T-helper 1 cell treated with Interleukin-12 subunit alpha and Interleukin-12 subunit beta and Interleukin-4 antibody, amounts not matched to agents 30 μg/mL and 1 μg/mL, for 36 hours (primary cell): ENCODE results near the gene FJX1.

Experiments used
- H3K27ac Mint-ChIP-seq: one replicate; pipeline ENCODE4 v1.8.0; 2021; ENCODE audit warnings: mild to moderate bottlenecking, mixed read lengths
- H3K27me3 Mint-ChIP-seq: one replicate; pipeline ENCODE4 v1.8.0; 2021; ENCODE audit warnings: low read depth, mixed read lengths
- H3K36me3 Mint-ChIP-seq: one replicate; pipeline ENCODE4 v1.8.0; 2021; ENCODE audit warnings: low read depth, mixed read lengths
- H3K4me1 Mint-ChIP-seq: one replicate; pipeline ENCODE4 v1.8.0; 2021; ENCODE audit warnings: low read depth, mixed read lengths
- H3K4me3 Mint-ChIP-seq: one replicate; pipeline ENCODE4 v1.8.0; 2021; ENCODE audit warnings: mild to moderate bottlenecking, moderate library complexity, mixed read lengths
- H3K9me3 Mint-ChIP-seq: one replicate; pipeline ENCODE4 v1.8.0; 2021; ENCODE audit warnings: mixed read lengths

Gene FJX1

GRCh38 chr11:35617687-35618496 is at the start of gene FJX1:
FJX1 (plus strand) TSS chr11:35618460; CDS start chr11:35618637, 177 bp downstream.
- Mint-ChIP-seq H3K27ac (peak within 1 kb of the TSS; percentile 36), H3K4me1 (peaks cover 8% of the 10 kb centered on the region), H3K27me3 (peaks cover 66% of the 10 kb centered on the region), H3K36me3 (no peaks in the 10 kb centered on the region), H3K9me3 (no peaks in the 10 kb centered on the region), H3K4me3 (peak within 1 kb of the TSS; percentile 65)

GRCh38 chr11:35571696-35572095 is 46.6 kb upstream of the FJX1 start:
- no peaks in the 10 kb centered on the region for H3K4me1 Mint-ChIP-seq
- H3K36me3 Mint-ChIP-seq, result no peaks in the 10 kb centered on the region
- H3K9me3 Mint-ChIP-seq, result peaks cover 6% of the 10 kb centered on the region
- no peak overlapping the region for H3K27ac Mint-ChIP-seq
- H3K4me3 Mint-ChIP-seq, result no peak overlapping the region
- H3K27me3 Mint-ChIP-seq, result peaks cover 16% of the 10 kb centered on the region

- Mint-ChIP-seq H3K36me3 (no peaks in the 10 kb centered on the region), H3K4me1 (no peaks in the 10 kb centered on the region), H3K4me3 (no peak overlapping the region), H3K27ac (no peak overlapping the region), H3K9me3 (no peaks in the 10 kb centered on the region), H3K27me3 (peaks cover 26% of the 10 kb centered on the region)
These were observed 38.5 kb upstream of the FJX1 start for GRCh38 chr11:35579557-35580396.

- Mint-ChIP-seq H3K27ac (no peak overlapping the region), H3K9me3 (no peaks in the 10 kb centered on the region), H3K27me3 (peaks cover 30% of the 10 kb centered on the region), H3K4me1 (no peaks in the 10 kb centered on the region), H3K36me3 (no peaks in the 10 kb centered on the region), H3K4me3 (no peak overlapping the region)
These were observed 37.9 kb upstream of the FJX1 start for GRCh38 chr11:35580397-35580781.

GRCh38 chr11:35582033-35582432 is 36.2 kb upstream of the FJX1 start:
- Mint-ChIP-seq H3K4me1 (no peaks in the 10 kb centered on the region), H3K4me3 (no peak overlapping the region), H3K27me3 (peaks cover 37% of the 10 kb centered on the region), H3K27ac (no peak overlapping the region), H3K9me3 (no peaks in the 10 kb centered on the region), H3K36me3 (no peaks in the 10 kb centered on the region)

GRCh38 chr11:35583126-35583525 is 35.1 kb upstream of the FJX1 start:
- Mint-ChIP-seq H3K4me3 (no peak overlapping the region), H3K27me3 (peaks cover 37% of the 10 kb centered on the region), H3K36me3 (no peaks in the 10 kb centered on the region)

GRCh38 chr11:35583843-35584242 is 34.4 kb upstream of the FJX1 start:
- Mint-ChIP-seq H3K9me3 (no peaks in the 10 kb centered on the region), H3K4me3 (no peak overlapping the region), H3K27ac (no peak overlapping the region)

More at GRCh38 chr11:35583126-35583525, 35.1 kb upstream of the FJX1 start:
- Mint-ChIP-seq H3K27ac (no peak overlapping the region), H3K9me3 (no peaks in the 10 kb centered on the region), H3K4me1 (no peaks in the 10 kb centered on the region)

GRCh38 chr11:35584321-35584720 is 33.9 kb upstream of the FJX1 start:
- H3K4me3 Mint-ChIP-seq, result no peak overlapping the region
- H3K36me3 Mint-ChIP-seq, result no peaks in the 10 kb centered on the region
- H3K4me1 Mint-ChIP-seq, result no peaks in the 10 kb centered on the region
- no peaks in the 10 kb centered on the region for H3K9me3 Mint-ChIP-seq
- H3K27me3 Mint-ChIP-seq, result peaks cover 45% of the 10 kb centered on the region
- no peak overlapping the region for H3K27ac Mint-ChIP-seq

More at GRCh38 chr11:35583843-35584242, 34.4 kb upstream of the FJX1 start:
- no peaks in the 10 kb centered on the region for H3K4me1 Mint-ChIP-seq
- H3K27me3 Mint-ChIP-seq, result peaks cover 41% of the 10 kb centered on the region
- no peaks in the 10 kb centered on the region for H3K36me3 Mint-ChIP-seq

- no peak overlapping the region for H3K27ac Mint-ChIP-seq
- no peaks in the 10 kb centered on the region for H3K36me3 Mint-ChIP-seq
- peaks cover 45% of the 10 kb centered on the region for H3K27me3 Mint-ChIP-seq
These were observed 32.8 kb upstream of the FJX1 start for GRCh38 chr11:35585416-35585815.

GRCh38 chr11:35586222-35586621 is 32.0 kb upstream of the FJX1 start:
- Mint-ChIP-seq H3K36me3 (no peaks in the 10 kb centered on the region), H3K27ac (no peak overlapping the region), H3K4me3 (no peak overlapping the region), H3K27me3 (peaks cover 48% of the 10 kb centered on the region), H3K4me1 (no peaks in the 10 kb centered on the region), H3K9me3 (no peaks in the 10 kb centered on the region)

More at GRCh38 chr11:35585416-35585815, 32.8 kb upstream of the FJX1 start:
- H3K4me3 Mint-ChIP-seq, result no peak overlapping the region
- no peaks in the 10 kb centered on the region for H3K4me1 Mint-ChIP-seq
- H3K9me3 Mint-ChIP-seq, result no peaks in the 10 kb centered on the region

- Mint-ChIP-seq H3K36me3 (no peaks in the 10 kb centered on the region), H3K27ac (no peak overlapping the region), H3K9me3 (no peaks in the 10 kb centered on the region), H3K4me3 (no peak overlapping the region), H3K4me1 (no peaks in the 10 kb centered on the region), H3K27me3 (peaks cover 35% of the 10 kb centered on the region)
These were observed 30.3 kb upstream of the FJX1 start for GRCh38 chr11:35587972-35588371.

GRCh38 chr11:35588627-35589026 is 29.6 kb upstream of the FJX1 start:
- H3K27ac Mint-ChIP-seq, result no peak overlapping the region
- H3K9me3 Mint-ChIP-seq, result no peaks in the 10 kb centered on the region
- peaks cover 32% of the 10 kb centered on the region for H3K27me3 Mint-ChIP-seq
- H3K4me1 Mint-ChIP-seq, result no peaks in the 10 kb centered on the region
- no peaks in the 10 kb centered on the region for H3K36me3 Mint-ChIP-seq
- H3K4me3 Mint-ChIP-seq, result no peak overlapping the region

- Mint-ChIP-seq H3K27ac (no peak overlapping the region), H3K4me1 (no peaks in the 10 kb centered on the region), H3K4me3 (no peak overlapping the region), H3K9me3 (no peaks in the 10 kb centered on the region), H3K27me3 (peaks cover 29% of the 10 kb centered on the region), H3K36me3 (no peaks in the 10 kb centered on the region)
These were observed 29.0 kb upstream of the FJX1 start for GRCh38 chr11:35589281-35589680.

- H3K4me1 Mint-ChIP-seq, result peaks cover 3% of the 10 kb centered on the region
- peaks cover 4% of the 10 kb centered on the region for H3K9me3 Mint-ChIP-seq
- H3K27me3 Mint-ChIP-seq, result peaks cover 25% of the 10 kb centered on the region
- H3K36me3 Mint-ChIP-seq, result no peaks in the 10 kb centered on the region
- no peak overlapping the region for H3K4me3 Mint-ChIP-seq
- H3K27ac Mint-ChIP-seq, result no peak overlapping the region
These were observed 27.8 kb upstream of the FJX1 start for GRCh38 chr11:35590412-35590811.

- Mint-ChIP-seq H3K9me3 (peaks cover 4% of the 10 kb centered on the region), H3K27ac (no peak overlapping the region), H3K27me3 (peaks cover 12% of the 10 kb centered on the region), H3K4me1 (peaks cover 6% of the 10 kb centered on the region), H3K4me3 (no peak overlapping the region), H3K36me3 (no peaks in the 10 kb centered on the region)
These were observed 25.1 kb upstream of the FJX1 start for GRCh38 chr11:35593143-35593542.
